Thyroid gland (tissue), 4 donors: Measurements from ENCODE around the gene SH2D6. TPM values are rescaled to one million over a fixed set of nuclear protein-coding genes. Genes with fewer than 3 reads are reported as not detected.

ENCODE experiments used
- DNase-seq, 2 donors: peaks; one replicate each; pipeline ENCODE4 v3.0.0-alpha.2; 2019
- H3K27ac ChIP-seq, 3 donors: fragments of 200-600 bp; sonication (generic); 1 replicate in 2 of 3; 2 replicates in 1 of 3; pipeline ENCODE4 v1.5.1; 2016 to 2019; ENCODE audit warnings: mild to moderate bottlenecking in 1 of 3, moderate library complexity in 1 of 3
- H3K27me3 ChIP-seq: fragments of 200-600 bp; sonication (generic); one replicate; pipeline ENCODE4 v1.5.1; 2019
- H3K36me3 ChIP-seq, 2 donors: fragments of 200-600 bp; sonication (generic); one replicate each; pipeline ENCODE4 v1.5.1; 2016 to 2019
- H3K4me1 ChIP-seq, 2 donors: fragments of 200-600 bp; sonication (generic); one replicate each; pipeline ENCODE4 v1.5.1; 2017 to 2019
- H3K4me3 ChIP-seq, 3 donors: fragments of 200-600 bp; sonication (generic); replicated peaks in 1 of 3; 1 replicate in 2 of 3; 2 replicates in 1 of 3; pipeline ENCODE4 v1.5.1; 2016; ENCODE audit warnings: mild to moderate bottlenecking in 1 of 3
- H3K9me3 ChIP-seq: fragments of 200-600 bp; sonication (generic); one replicate; pipeline ENCODE4 v1.5.1; 2017
- POLR2A ChIP-seq, 2 donors: fragments of 450-650 bp; IDR thresholded peaks; one replicate each; pipeline ENCODE4 v1.6.1; 2017; ENCODE audit warnings: antibody characterized with exemption in 2 of 2, mild to moderate bottlenecking in 2 of 2, moderate library complexity in 1 of 2
- WGBS, 2 donors: methylation state at CpG; one replicate each; pipeline ENCODE4 v1.1.5; 2017; 5-methylcytosine and 5-hydroxymethylcytosine counted together
- intact Hi-C: fragments of 100-400 bp; cut with DNase I; formaldehyde crosslinking; loops from one replicate; pipeline ENCODE4 v1.15.1; 2023
- total RNA-seq, 4 donors: library from RNA; depleted of rRNA; stranded (reverse); fragments of >200 nt; gene quantifications; one replicate each; pipeline ENCODE4 v1.2.3, GENCODE V29; 2016
- TF ChIP-seq, protein P1 (sequence below), 6 experiments: fragments of 200-600 bp in 3 of 6; fragments of 450-650 bp in 3 of 6; sonication (generic) in 3 of 6; IDR thresholded peaks; one replicate each; pipeline ENCODE4 v1.5.1; 2016 to 2019; ENCODE audit warnings: antibody characterized with exemption in 6 of 6, mild to moderate bottlenecking in 2 of 6, inconsistent platforms in 1 of 6, moderate library complexity in 1 of 6

The SH2D6 gene
- total RNA-seq, 4 donors from 2014 or later: 1.6 to 9.0 (median 4.1) TPM

DNA sequence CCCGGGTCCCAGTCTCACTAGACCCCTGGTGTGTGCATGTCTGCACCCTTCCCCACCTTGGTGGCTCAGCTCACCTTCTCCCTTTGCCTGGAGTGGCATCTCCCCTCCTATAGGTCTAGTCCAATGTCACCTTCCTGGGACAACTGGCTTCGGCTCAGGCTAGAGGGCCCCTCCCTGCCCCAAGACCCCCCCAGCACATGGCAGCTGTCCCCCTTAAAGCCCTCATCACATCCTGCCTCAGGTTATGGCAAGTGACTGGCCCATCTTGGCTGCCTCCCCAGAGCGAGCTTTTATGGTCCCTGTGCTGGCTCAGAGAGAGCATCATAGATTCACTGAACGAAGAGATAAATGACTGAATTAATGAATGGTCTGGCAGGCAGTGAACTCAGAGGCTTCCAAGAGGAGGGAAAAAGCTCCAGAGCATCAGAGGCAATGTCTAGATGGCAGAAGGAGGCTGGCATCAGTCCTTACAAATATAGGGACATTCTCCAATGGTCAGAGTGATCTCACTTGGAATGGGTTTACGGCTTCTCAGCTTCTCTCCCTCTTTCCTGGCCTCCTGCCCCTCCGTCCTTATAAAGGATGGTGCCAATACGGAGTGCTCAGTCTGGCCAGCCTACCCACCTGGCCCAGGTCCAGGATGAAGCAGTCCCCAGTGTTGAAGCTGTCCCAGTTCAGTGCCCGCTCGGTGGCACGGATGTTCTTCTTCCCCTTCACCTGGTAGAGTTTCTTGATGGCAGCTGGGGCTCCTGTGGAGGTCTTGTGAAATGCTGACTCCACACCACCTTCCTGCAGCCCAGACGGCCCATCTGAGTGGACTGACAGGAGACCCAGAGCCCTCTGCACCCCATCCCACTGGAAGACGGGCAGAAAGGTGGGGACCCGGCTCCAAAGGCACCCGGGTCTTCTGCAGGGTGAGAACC, 17.7 kb upstream of the SH2D6 start:
- no peaks in the 10 kb centered on the region for H3K36me3 ChIP-seq
- no peaks in the 10 kb centered on the region for H3K9me3 ChIP-seq
- WGBS, 2 donors: 61 to 63% methylated on average over 10 to 11 of the region's 14 CpGs
- no peak overlapping the region for H3K4me3 ChIP-seq
- intact Hi-C loops: no loop called here
- peaks cover 45 to 62% of the 10 kb centered on the region in 2 donors for H3K4me1 ChIP-seq
- peak overlapping the region; percentile 35 to 59 (median 44) for H3K27ac ChIP-seq
- H3K27me3 ChIP-seq: no peaks in the 10 kb centered on the region
- no peak for TF ChIP-seq POLR2A (IDR thresholded peaks at IDR 0.05)
- TF ChIP-seq, protein P1, sequence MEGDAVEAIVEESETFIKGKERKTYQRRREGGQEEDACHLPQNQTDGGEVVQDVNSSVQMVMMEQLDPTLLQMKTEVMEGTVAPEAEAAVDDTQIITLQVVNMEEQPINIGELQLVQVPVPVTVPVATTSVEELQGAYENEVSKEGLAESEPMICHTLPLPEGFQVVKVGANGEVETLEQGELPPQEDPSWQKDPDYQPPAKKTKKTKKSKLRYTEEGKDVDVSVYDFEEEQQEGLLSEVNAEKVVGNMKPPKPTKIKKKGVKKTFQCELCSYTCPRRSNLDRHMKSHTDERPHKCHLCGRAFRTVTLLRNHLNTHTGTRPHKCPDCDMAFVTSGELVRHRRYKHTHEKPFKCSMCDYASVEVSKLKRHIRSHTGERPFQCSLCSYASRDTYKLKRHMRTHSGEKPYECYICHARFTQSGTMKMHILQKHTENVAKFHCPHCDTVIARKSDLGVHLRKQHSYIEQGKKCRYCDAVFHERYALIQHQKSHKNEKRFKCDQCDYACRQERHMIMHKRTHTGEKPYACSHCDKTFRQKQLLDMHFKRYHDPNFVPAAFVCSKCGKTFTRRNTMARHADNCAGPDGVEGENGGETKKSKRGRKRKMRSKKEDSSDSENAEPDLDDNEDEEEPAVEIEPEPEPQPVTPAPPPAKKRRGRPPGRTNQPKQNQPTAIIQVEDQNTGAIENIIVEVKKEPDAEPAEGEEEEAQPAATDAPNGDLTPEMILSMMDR (IDR thresholded peaks at IDR 0.05): no peak
- peak; percentile 81 to 85 for DNase-seq

DNA sequence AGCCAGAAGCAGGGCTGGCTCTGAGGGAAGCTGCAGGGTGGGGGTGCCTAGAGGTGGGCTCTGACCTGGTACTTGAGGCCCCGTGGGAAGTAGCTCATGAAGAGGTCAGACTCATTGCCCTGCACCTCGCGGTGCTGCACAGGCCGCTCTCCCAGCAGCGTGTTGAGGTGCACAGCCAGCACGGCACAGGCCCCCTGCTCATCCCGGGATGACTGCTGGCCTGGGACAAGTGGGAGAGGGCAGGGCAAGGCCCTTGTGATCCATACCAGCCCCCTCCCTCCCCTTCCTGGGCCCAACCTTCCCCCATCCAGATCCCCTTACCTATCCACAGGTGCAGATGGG, 17.1 kb upstream of the SH2D6 start:
- Histone ChIP-seq H3K27ac (peak overlapping the region; percentile 13 to 59 (median 44)), H3K4me1 (peaks cover 44 to 62% of the 10 kb centered on the region in 2 donors), H3K9me3 (no peaks in the 10 kb centered on the region), H3K36me3 (no peaks in the 10 kb centered on the region), H3K27me3 (no peaks in the 10 kb centered on the region), H3K4me3 (no peak overlapping the region)
- intact Hi-C loops: no loop called here
- DNase-seq: no peak
- 63% methylated on average over 3 of the region's 7 CpGs; no CpG with 5 or more reads in 1 of the 2 donors for WGBS, 2 donors
- TF ChIP-seq, protein P1 (IDR thresholded peaks at IDR 0.05): no peak
- no peak for TF ChIP-seq POLR2A (IDR thresholded peaks at IDR 0.05)

GRCh38 chr2:85401844-85402243, 16.7 kb upstream of the SH2D6 start:
- 86 to 90% methylated on average over 8 of the region's 8 CpGs for WGBS, 2 donors
- TF ChIP-seq, protein P1 (IDR thresholded peaks at IDR 0.05): no peak
- TF ChIP-seq POLR2A (IDR thresholded peaks at IDR 0.05): no peak

DNA sequence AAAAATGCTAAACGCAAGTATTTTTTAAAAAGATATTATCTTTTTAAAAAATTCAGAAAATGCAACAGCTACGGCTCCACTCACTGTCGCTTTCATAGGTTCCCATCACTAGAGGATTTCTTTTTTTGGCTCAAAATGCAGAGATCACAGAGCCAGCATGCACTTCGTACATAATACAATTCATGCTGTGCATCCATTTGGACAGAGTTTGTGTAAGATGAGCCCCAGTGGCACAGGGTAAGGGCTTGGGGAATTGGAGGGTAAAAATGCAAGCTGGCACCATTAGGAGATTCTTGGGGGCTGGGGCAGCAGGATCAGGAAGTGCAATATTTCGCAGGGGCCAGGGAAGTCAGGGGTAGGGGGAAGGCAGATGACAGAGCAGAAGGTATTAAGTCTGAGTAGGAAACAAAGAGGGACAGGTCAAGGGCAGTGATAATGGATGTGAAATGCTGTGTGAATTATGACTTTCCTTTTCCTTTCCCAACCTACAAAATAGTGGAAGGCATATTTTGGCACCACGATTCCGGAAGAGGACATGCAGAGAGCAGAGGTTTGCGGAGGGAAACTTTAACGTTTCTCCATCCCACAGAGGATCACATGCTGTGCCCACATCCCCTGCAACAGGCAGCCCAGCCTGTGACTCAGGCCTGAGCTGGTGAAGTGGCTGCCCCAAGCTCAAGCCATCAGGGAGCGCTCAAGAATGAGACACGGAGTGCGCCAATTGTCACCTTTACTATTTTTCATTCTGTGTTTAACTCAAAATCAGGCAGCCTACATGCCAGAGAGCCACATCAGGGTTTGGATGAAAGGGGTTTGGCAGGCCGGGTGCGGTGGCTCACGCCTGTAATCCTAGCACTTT, 13.1 kb upstream of the SH2D6 start:
- Histone ChIP-seq H3K27ac (peak overlapping the region; percentile 82 to 84 (median 83)), H3K4me3 (no peak overlapping the region), H3K9me3 (no peaks in the 10 kb centered on the region), H3K4me1 (peaks cover 49 to 76% of the 10 kb centered on the region in 2 donors), H3K36me3 (no peaks in the 10 kb centered on the region), H3K27me3 (no peaks in the 10 kb centered on the region)
- DNase-seq: peak; percentile 54 to 55
- TF ChIP-seq, protein P1 (IDR thresholded peaks at IDR 0.05): no peak
- TF ChIP-seq POLR2A (IDR thresholded peaks at IDR 0.05): no peak
- WGBS, 2 donors: 63 to 75% methylated on average over 15 of the region's 15 CpGs
- intact Hi-C loops: no loop called here

More at GRCh38 chr2:85401844-85402243, 16.7 kb upstream of the SH2D6 start:
- intact Hi-C loops: no loop called here
- peak in 1 of 2 donors; percentile 15 for DNase-seq
- Histone ChIP-seq H3K4me1 (peaks cover 44 to 65% of the 10 kb centered on the region in 2 donors), H3K4me3 (no peak overlapping the region), H3K27ac (peak overlapping the region in 2 of 3 donors; percentile 44 to 59), H3K36me3 (no peaks in the 10 kb centered on the region), H3K27me3 (no peaks in the 10 kb centered on the region), H3K9me3 (no peaks in the 10 kb centered on the region)
